GM23338 (cell line): ENCODE measurements around the gene GNG7. TPM values are rescaled to one million over a fixed set of nuclear protein-coding genes. Genes with fewer than 3 reads are reported as not detected.
A peak's percentile ranks its signal among the peaks of the same experiment; 100 is the strongest.

ENCODE experiments used
- ATAC-seq: fragments of 200-7000 bp; cut with Tn5 transposase; 3 replicates; pipeline ENCODE4 v1.9.1; 2020
- DNase-seq: peaks from one replicate; pipeline ENCODE4 v3.0.0-alpha.2; 2015; ENCODE audit warnings: low spot score
- H2AFZ ChIP-seq: fragments of 200-600 bp; sonication (generic); 2 replicates; pipeline ENCODE4 v1.8.0; 2016; ENCODE audit warnings: antibody characterized with exemption, mild to moderate bottlenecking, moderate library complexity
- H3F3A ChIP-seq: fragments of 200-600 bp; sonication (generic); replicated peaks from 2 replicates; pipeline ENCODE4 v1.8.0; 2017; ENCODE audit warnings: antibody characterized with exemption, mixed run types, low read depth
- H3K27ac ChIP-seq: fragments of 200-600 bp; sonication (generic); 2 replicates; pipeline ENCODE4 v1.6.1; 2016; ENCODE audit warnings: low read depth
- H3K27me3 ChIP-seq: fragments of 200-600 bp; sonication (generic); 2 replicates; pipeline ENCODE4 v1.8.0; 2016; ENCODE audit warnings: mild to moderate bottlenecking, mixed run types, moderate library complexity; ENCODE audit not compliant: insufficient read depth
- H3K36me3 ChIP-seq: fragments of 200-600 bp; sonication (generic); 2 replicates; pipeline ENCODE4 v1.8.0; 2016; ENCODE audit warnings: mild to moderate bottlenecking; ENCODE audit not compliant: insufficient read depth
- H3K4me1 ChIP-seq: fragments of 200-600 bp; sonication (generic); 2 replicates; pipeline ENCODE4 v1.8.0; 2016; ENCODE audit warnings: mild to moderate bottlenecking, moderate library complexity; ENCODE audit not compliant: insufficient read depth
- H3K4me2 ChIP-seq: fragments of 200-600 bp; sonication (generic); 2 replicates; pipeline ENCODE4 v1.7.1; 2017; ENCODE audit warnings: mixed run types
- H3K4me3 ChIP-seq: fragments of 200-600 bp; sonication (generic); 2 replicates; pipeline ENCODE4 v1.6.1; 2016; ENCODE audit warnings: mixed run types
- H3K79me2 ChIP-seq: fragments of 200-600 bp; sonication (generic); replicated peaks from 2 replicates; pipeline ENCODE4 v1.8.0; 2017; ENCODE audit warnings: mild to moderate bottlenecking; ENCODE audit not compliant: insufficient read depth
- H3K9me2 ChIP-seq: fragments of 200-600 bp; sonication (generic); 2 replicates; pipeline ENCODE4 v1.8.0; 2017; ENCODE audit not compliant: insufficient read depth
- H4K20me1 ChIP-seq: fragments of 200-600 bp; sonication (generic); replicated peaks from 2 replicates; pipeline ENCODE4 v1.8.0; 2017; ENCODE audit warnings: mild to moderate bottlenecking; ENCODE audit not compliant: insufficient read depth
- H3K27ac Mint-ChIP-seq: 2 replicates; pipeline ENCODE4 v1.8.0; 2020; ENCODE audit warnings: inconsistent platforms, mild to moderate bottlenecking, moderate library complexity, mixed read lengths
- H3K27me3 Mint-ChIP-seq: 3 replicates; pipeline ENCODE4 v1.8.0; 2022; ENCODE audit warnings: low read depth, mild to moderate bottlenecking, moderate library complexity, mixed read lengths, inconsistent platforms; ENCODE audit not compliant: insufficient read depth, poor library complexity
- H3K36me3 Mint-ChIP-seq: 3 replicates; pipeline ENCODE4 v1.8.0; 2021; ENCODE audit warnings: low read depth, mild to moderate bottlenecking, inconsistent platforms, moderate library complexity, mixed read lengths
- H3K4me1 Mint-ChIP-seq: 3 replicates; pipeline ENCODE4 v1.8.0; 2020; ENCODE audit warnings: mild to moderate bottlenecking, inconsistent platforms, mixed read lengths
- H3K4me3 Mint-ChIP-seq: 3 replicates; pipeline ENCODE4 v1.8.0; 2021; ENCODE audit warnings: moderate library complexity, mild to moderate bottlenecking, inconsistent platforms, mixed read lengths
- H3K9me3 Mint-ChIP-seq: 3 replicates; pipeline ENCODE4 v1.8.0; 2020; ENCODE audit warnings: moderate library complexity, mild to moderate bottlenecking, inconsistent platforms, mixed read lengths
- CREB1 ChIP-seq: fragments of 250-450 bp; sonication (Bioruptor Pico); IDR thresholded peaks from 2 replicates; pipeline ENCODE4 v1.5.0; 2020; ENCODE audit warnings: low read depth, mild to moderate bottlenecking, moderate library complexity
- EZH2 ChIP-seq: fragments of 200-600 bp; sonication (generic); IDR thresholded peaks from one replicate; pipeline ENCODE4 v1.8.0; 2017; ENCODE audit warnings: antibody characterized with exemption, mild to moderate bottlenecking, low read depth; ENCODE audit not compliant: unreplicated experiment
- EZH2phosphoT487 ChIP-seq: fragments of 200-600 bp; sonication (generic); IDR thresholded peaks from one replicate; pipeline ENCODE4 v1.8.1; 2018; ENCODE audit warnings: antibody characterized with exemption; ENCODE audit not compliant: unreplicated experiment
- NANOG ChIP-seq: IDR thresholded peaks from 2 replicates; pipeline ENCODE4 v1.6.1; 2016; ENCODE audit warnings: antibody characterized with exemption, borderline replicate concordance
- POLR2AphosphoS5 ChIP-seq: IDR thresholded peaks from 2 replicates; pipeline ENCODE4 v1.6.1; 2016; ENCODE audit warnings: antibody characterized with exemption, low read depth
- STAT1 ChIP-seq: IDR thresholded peaks from one replicate; pipeline ENCODE4 v1.6.1; 2016; ENCODE audit warnings: antibody characterized with exemption; ENCODE audit not compliant: unreplicated experiment
- polyA plus RNA-seq: library from polyadenylated mRNA; unstranded; fragments of >200 nt; fragmentation: Nextera tagmentation; extraction: Ambion mirVana; gene quantifications from 2 replicates; pipeline ENCODE4 v1.2.1, GENCODE V29; 2016
- total RNA-seq: library from RNA; depleted of rRNA; stranded (reverse); fragments of >200 nt; shearing (Covaris generic); gene quantifications from 2 replicates; pipeline ENCODE4 v1.2.3, GENCODE V29; 2014
- TF ChIP-seq, protein P1 (sequence below), 2 experiments: fragments of 200-600 bp in 1 of 2; sonication (generic) in 1 of 2; conservative IDR thresholded peaks; 2 replicates each; pipeline versions ENCODE4 v1.5.1 to v1.6.1; 2016 to 2017; ENCODE audit warnings: antibody characterized with exemption in 2 of 2, low read depth in 2 of 2, mild to moderate bottlenecking in 2 of 2, moderate library complexity in 1 of 2
- TF ChIP-seq, protein P2 (sequence below): IDR thresholded peaks from one replicate; pipeline ENCODE4 v1.6.1; 2018; ENCODE audit warnings: antibody characterized with exemption; ENCODE audit not compliant: unreplicated experiment

The GNG7 gene
- total and polyA plus RNA-seq, 2 experiments from 2014 or later: 5.1 to 5.4 TPM

DNA sequence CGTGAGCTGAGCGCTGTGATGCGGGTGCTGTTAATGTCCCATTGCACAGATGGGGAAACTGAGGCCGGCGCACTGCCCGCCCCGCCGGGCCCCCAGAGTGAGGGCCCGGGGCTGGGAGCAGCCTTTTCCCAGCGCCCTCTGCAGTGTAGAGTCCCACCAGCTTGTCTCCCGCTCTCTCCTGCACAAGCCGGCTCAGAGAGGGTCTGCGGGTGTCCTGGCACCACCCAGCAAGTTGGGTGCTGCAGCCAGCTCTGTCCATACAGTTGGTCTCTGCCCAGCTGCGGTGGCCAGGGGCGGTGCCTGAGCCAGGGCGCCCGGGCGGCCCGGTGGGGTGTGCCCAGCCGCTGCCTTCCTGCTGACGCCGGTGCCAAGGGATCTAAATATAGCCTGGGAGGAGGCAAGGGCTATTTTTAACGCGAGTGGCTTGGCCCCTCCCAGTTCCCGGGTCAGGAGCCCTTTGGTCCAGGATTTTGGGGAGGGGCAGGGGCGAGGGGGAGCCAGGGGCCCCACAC, 207.3 kb downstream of the GNG7 start (continued):
- TF ChIP-seq EZH2 (no peak), POLR2AphosphoS5 (no peak)

DNA sequence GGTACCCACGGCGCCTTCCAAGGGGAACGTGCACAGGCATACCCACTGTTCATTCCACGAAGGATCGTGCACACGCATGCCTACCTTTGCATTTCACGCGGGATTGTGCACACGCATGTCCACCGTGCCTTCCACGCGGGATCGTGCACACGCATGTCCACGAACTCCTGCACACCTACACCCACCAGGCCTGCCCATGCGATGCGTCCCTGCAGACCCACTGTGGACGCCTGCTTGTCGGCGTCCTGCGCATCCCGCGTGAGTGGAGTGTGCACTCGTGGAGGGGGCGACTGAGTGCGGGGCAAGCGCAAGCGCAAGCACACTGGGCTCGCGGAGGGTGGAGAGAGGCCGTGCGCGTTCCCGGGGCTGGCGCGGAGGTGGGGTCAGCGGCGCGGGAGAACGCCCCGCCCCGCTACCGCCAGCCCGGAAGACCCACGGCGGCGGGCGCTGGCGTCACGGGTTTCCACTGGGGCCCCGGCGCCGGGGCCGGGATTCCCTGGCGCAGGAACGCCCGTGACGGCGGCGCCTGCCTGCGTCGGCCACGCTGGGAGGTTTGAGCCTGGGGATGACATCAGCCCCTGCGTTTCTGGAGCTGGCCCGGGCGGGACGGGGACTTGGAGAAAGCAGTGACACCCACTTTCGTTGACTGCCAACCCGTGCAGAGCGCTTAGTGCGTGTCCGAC, 207.9 kb downstream of the GNG7 start:
- H3K27ac ChIP-seq: no peak overlapping the region
- H3F3A ChIP-seq: 0 out of 2 replicates have a peak, but pooled peaks cover 2% of the 10 kb centered on the region
- peaks cover 34% of the 10 kb centered on the region for H3K27me3 ChIP-seq
- H3K36me3 ChIP-seq: no peaks in the 10 kb centered on the region
- no peaks in the 10 kb centered on the region for H3K79me2 ChIP-seq
- DNase-seq: peak; percentile 63
- Mint-ChIP-seq H3K4me3 (peak overlapping the region; percentile 66), H3K4me1 (peaks cover 19% of the 10 kb centered on the region; the same call in 2 of the 3 replicates), H3K27me3 (peaks cover 43% of the 10 kb centered on the region), H3K36me3 (no peaks in the 10 kb centered on the region), H3K9me3 (no peaks in the 10 kb centered on the region), H3K27ac (no peak overlapping the region)
- peak overlapping the region; percentile 78 for H3K4me2 ChIP-seq
- peak overlapping the region; percentile 81 for H2AFZ ChIP-seq
- no peaks in the 10 kb centered on the region for H3K9me2 ChIP-seq
- peak overlapping the region; percentile 60 for H3K4me3 ChIP-seq
- peak; percentile 60 for ATAC-seq
- peaks cover 9% of the 10 kb centered on the region; the same call in 1 of the 2 replicates for H3K4me1 ChIP-seq
- H4K20me1 ChIP-seq: no peaks in the 10 kb centered on the region
- TF ChIP-seq, protein P1, sequence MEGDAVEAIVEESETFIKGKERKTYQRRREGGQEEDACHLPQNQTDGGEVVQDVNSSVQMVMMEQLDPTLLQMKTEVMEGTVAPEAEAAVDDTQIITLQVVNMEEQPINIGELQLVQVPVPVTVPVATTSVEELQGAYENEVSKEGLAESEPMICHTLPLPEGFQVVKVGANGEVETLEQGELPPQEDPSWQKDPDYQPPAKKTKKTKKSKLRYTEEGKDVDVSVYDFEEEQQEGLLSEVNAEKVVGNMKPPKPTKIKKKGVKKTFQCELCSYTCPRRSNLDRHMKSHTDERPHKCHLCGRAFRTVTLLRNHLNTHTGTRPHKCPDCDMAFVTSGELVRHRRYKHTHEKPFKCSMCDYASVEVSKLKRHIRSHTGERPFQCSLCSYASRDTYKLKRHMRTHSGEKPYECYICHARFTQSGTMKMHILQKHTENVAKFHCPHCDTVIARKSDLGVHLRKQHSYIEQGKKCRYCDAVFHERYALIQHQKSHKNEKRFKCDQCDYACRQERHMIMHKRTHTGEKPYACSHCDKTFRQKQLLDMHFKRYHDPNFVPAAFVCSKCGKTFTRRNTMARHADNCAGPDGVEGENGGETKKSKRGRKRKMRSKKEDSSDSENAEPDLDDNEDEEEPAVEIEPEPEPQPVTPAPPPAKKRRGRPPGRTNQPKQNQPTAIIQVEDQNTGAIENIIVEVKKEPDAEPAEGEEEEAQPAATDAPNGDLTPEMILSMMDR (conservative IDR thresholded peaks at IDR 0.05; ENCODE audit: low read depth in 2 of 2): no peak
- TF ChIP-seq CREB1 (CRISPR knock-in tag): no peak
- TF ChIP-seq, protein P2, sequence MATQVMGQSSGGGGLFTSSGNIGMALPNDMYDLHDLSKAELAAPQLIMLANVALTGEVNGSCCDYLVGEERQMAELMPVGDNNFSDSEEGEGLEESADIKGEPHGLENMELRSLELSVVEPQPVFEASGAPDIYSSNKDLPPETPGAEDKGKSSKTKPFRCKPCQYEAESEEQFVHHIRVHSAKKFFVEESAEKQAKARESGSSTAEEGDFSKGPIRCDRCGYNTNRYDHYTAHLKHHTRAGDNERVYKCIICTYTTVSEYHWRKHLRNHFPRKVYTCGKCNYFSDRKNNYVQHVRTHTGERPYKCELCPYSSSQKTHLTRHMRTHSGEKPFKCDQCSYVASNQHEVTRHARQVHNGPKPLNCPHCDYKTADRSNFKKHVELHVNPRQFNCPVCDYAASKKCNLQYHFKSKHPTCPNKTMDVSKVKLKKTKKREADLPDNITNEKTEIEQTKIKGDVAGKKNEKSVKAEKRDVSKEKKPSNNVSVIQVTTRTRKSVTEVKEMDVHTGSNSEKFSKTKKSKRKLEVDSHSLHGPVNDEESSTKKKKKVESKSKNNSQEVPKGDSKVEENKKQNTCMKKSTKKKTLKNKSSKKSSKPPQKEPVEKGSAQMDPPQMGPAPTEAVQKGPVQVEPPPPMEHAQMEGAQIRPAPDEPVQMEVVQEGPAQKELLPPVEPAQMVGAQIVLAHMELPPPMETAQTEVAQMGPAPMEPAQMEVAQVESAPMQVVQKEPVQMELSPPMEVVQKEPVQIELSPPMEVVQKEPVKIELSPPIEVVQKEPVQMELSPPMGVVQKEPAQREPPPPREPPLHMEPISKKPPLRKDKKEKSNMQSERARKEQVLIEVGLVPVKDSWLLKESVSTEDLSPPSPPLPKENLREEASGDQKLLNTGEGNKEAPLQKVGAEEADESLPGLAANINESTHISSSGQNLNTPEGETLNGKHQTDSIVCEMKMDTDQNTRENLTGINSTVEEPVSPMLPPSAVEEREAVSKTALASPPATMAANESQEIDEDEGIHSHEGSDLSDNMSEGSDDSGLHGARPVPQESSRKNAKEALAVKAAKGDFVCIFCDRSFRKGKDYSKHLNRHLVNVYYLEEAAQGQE: no peak
- no peak for TF ChIP-seq STAT1
- no peak for TF ChIP-seq NANOG
- TF ChIP-seq EZH2phosphoT487: no peak
